GM21526 (cell line): ENCODE results near the gene UBE3C.

Source experiments
- ATAC-seq: cut with Tn5 transposase; IDR thresholded peaks from one replicate; pipeline ENCODE4 v1.9.1; 2021; ENCODE audit warnings: moderate library complexity; ENCODE audit not compliant: unreplicated experiment, low FRiP score

The UBE3C gene

GRCh38 chr7:157282141-157282801 is 143.5 kb downstream of the UBE3C start:
- no peak for ATAC-seq

DNA sequence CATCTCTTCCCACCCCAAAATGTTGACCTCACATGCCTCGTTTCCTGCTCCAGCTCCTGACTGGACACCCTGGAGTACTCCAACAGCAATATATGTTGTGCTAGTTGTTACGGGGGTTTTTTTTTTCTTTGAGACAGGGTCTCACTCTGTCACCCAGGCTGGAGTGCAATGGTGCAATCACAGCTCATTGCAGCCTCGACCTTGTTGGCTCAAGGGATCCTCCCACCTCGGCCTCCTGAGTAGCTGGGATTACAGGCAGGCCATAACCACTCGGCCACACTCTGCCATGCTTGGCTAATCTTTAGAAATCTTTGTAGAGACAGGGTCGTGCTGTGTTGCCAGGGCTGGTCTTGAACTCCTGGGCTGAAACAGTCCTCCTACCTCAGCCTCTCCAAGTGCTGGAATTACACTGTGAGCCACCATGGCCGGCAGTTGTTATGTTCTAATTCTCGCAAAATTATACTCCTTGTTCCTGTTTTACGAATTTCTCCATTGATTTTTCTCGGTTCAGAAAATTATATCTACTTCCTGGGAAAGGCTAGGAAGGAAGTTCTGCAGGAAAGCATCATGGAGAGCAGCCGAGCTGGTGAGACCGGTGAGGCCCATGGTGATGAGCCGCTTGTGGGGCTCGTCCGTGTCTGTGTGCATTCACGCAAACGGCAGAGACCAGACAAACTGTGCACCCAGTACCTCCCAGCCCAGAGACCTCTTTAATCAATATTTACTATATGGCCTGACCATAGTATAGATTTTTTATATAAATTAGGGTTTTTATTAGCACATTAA is 145.7 kb downstream of the UBE3C start:
- ATAC-seq, result no peak

DNA sequence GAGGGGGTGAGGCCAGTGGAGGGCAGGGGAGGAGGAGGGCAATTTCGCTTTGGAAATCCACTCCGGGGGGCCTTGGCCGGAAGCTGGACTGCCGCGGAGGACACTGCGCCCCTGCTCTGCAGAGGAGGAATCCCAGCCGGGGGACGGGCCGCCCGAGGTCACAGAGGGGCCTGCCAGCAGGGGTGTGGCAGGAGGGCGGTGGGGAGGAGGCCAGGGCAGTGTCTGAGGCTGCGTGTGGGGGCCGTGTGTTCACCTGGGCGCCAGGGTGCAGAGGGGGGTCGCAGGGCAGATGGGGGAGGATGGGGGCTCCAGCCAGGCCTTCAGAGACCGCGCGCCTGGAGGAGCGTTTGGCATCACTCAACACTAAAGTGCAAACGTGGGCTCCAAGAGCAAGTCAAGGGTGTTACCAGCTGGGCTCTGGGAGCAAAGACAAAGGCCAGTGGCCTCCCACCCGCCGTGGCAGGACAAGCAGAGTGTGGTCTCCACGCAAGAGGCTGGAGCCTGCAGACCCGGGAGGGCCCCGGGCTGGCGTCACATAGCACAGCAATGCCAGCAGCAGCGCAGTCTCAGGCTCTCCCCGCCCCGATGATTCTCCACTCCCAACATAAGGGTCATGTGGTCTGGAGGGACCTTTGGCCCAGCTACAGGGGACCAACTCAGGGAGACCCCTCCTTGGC is 152.8 kb downstream of the UBE3C start:
- ATAC-seq, result no peak

- ATAC-seq, result no peak
Measured at GRCh38 chr7:157292258-157292657, 153.5 kb downstream of the UBE3C start.

GRCh38 chr7:157292770-157293412 is 154.2 kb downstream of the UBE3C start:
- ATAC-seq, result no peak

DNA sequence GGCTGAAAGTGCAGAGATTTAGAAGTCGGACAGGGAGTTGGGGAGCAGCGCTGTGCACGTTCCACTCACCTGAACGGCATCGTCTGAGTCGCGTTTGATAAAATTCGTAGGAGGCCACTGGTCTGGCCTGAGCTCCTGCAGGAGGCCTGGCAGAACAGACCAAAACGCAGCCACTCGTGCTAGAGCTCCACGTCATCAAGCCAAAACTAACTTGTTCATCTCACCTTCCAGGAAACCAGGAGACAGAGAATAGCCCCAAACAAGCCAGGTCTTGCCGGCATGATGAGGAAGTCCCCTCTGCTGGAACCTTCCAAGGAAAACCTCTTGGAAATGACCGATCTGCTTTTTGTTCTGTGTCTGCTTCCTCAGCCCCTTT is 154.7 kb downstream of the UBE3C start:
- no peak for ATAC-seq

- no peak for ATAC-seq
Measured at GRCh38 chr7:157294773-157295172, 156.0 kb downstream of the UBE3C start.

DNA sequence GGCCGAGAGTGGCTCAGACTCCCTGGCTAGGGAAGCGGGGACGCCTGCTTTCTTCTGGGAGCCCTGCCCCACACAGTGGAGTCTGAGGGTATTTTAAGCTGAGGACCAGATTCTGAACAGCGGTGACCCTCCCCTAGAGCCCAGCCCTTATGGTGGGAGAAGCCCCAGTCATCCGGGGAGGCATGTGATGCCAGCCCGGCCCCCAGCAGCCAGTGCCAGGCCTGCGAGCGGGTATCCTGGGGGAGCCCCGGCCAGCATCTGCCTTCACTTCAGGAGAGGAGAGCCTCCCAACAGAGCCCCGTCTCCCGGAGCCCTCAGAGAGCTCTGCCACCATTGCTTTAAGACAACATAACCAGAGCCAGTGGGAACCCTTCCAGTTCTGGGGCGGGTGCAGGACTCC is 156.6 kb downstream of the UBE3C start:
- no peak for ATAC-seq

DNA sequence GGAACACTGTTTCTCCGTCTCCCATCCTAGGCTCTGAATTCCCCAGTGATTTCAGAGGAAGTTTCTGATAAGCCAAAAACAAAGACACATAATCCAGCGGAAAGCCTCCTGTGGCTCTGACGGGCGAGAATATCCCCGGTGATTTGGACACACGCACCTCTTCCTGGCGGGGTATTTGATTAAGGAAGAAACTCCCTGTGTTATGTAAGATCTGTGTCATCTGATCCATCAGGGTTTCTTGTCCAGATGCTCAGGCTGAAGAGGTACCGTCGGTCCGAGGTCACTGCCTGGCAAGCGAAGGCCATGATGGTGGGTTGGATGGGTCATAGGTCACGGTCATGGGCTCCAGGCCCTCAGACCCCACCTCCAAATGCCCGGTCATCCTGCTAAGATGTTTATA is 158.5 kb downstream of the UBE3C start:
- no peak for ATAC-seq

DNA sequence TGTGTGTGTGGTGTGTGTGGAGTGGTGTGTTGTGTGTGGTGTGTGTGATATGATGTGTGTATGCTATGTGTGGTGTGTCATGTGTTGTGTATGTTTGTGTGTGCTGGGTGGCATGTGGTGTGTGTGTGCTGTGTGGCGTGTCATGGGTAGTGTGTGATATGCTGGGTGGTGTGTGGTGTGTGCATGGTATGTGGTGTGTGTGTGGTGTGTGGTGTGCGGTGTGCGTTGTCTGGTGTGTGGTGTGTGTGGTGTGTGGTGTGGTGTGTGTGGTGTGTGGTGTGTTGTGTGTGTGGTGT is 160.5 kb downstream of the UBE3C start:
- no peak for ATAC-seq

DNA sequence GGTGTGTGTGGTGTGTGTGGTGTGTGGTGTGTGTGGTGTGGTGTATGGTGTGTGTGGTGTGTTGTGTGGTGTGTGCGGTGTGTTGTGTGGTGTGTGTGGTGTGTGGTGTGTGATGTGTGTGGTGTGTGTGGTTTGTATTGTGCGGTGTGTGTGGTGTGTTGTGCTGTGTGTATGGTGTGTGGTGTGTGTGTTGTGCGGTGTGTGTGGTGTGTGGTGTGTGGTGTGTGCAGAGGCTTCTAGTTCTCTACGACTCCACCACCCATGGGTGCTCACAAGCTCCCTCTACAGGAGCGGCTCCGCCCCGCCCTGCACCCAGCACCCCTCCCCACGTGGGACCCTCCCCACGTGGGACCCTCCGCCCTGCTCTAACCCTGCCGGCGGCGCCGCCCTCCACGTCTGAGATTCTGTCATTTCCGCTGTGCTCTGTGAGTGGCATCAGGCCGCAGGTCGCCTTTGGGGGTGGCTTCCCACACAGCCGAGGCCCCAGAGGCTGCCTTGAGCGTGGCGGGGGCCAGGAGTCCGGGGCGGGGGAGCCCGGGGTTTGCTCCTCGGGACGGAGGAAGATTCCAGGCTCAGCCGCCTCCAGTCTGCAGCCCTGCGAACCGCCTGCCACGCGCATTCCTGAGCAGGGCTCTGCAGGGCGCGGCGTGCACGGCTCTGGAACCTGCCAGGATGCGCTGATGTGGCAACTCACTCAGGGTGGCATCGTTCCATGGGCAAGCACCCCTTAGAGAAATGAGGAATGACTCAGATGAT is 161.1 kb downstream of the UBE3C start:
- ATAC-seq, result no peak

GRCh38 chr7:157300369-157300825 is 161.7 kb downstream of the UBE3C start:
- ATAC-seq, result no peak

GRCh38 chr7:157301610-157302120 is 162.9 kb downstream of the UBE3C start:
- ATAC-seq, result no peak

- ATAC-seq, result no peak
Measured at GRCh38 chr7:157306846-157307838, 168.4 kb downstream of the UBE3C start.

- ATAC-seq, result no peak
Measured at GRCh38 chr7:157309988-157310668, 171.4 kb downstream of the UBE3C start.

DNA sequence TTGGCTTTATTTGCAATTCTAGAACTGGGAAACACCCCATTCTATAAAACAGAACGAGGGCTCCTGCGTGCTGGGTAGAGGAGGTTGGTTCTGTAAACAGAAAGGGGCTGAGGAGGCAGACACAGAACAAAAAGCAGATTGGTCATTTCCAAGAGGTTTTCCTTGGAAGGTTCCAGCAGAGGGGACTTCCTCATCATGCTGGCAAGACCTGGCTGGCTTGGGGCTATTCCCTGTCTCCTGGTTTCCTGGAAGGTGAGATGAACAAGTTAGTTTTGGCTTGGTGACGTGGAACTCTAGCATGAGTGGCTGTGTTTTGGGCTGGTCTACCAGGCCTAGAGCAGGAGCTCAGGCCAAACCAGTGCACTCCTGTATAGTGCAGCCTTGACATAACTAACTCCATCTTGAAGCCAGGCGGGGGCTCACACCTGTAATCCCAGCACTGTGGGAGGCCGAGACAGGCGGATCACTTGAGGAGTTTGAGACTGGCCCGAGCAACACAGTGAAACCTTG is 172.0 kb downstream of the UBE3C start:
- ATAC-seq, result no peak

DNA sequence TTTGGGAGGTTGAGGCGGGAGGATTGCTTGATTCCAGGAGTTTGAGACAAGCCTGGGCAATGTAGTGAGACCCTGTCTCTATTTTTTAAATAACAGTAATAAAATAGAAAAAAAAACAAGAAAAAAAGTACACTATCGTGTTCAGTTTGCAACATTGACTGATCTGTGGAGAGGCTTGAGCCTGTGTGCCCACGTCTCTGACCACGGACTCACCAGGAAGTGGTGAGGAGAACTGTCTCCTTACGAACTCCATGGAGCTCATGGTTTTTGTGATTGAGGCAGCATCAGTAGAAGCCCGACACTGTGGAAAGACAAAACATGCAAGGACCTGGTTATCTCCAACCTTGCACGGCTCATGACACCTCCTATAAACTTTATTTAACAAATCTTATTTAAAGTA is 174.2 kb downstream of the UBE3C start:
- ATAC-seq, result no peak

- ATAC-seq, result no peak
Measured at GRCh38 chr7:157313645-157314044, 174.9 kb downstream of the UBE3C start.
